ENCODE data around the gene SLC2A4. TPM values are rescaled to one million over a fixed set of nuclear protein-coding genes. Genes with fewer than 3 reads are reported as not detected.

Gene SLC2A4
- under 1 TPM; under 0.01 to 0.34 TPM for total RNA-seq

GRCh38 chr17:7281074-7281952 is at the start of gene SLC2A4:
Gene SLC2A4, plus strand, starts transcription at chr17:7281718. Its CDS starts 217 bp downstream, at chr17:7281935.

GRCh38 chr17:7234083-7234951 is 47.2 kb upstream of the SLC2A4 start, which contains the start of gene DVL2:
Gene DVL2, minus strand, starts transcription at chr17:7234517. Its CDS starts 255 bp downstream, at chr17:7234262.

GRCh38 chr17:7239091-7240027 is 42.2 kb upstream of the SLC2A4 start, which contains the start of gene PHF23:
Gene PHF23, minus strand, starts transcription at chr17:7239457. Its CDS starts 178 bp downstream, at chr17:7239279.

GRCh38 chr17:7241783-7242716 is 39.5 kb upstream of the SLC2A4 start, which contains the start of gene GABARAP:
Gene GABARAP, minus strand, starts transcription at chr17:7242449. Its CDS starts 119 bp downstream, at chr17:7242330.

GRCh38 chr17:7251661-7252175 is 29.8 kb upstream of the SLC2A4 start, which contains the start of gene CTDNEP1:
Gene CTDNEP1, minus strand, starts transcription at chr17:7251734. Its CDS starts 438 bp downstream, at chr17:7251296.

GRCh38 chr17:7252176-7253043 is 29.1 kb upstream of the SLC2A4 start, which contains the start of gene ELP5:
Gene ELP5, plus strand, starts transcription at chr17:7252215. Its CDS starts 336 bp downstream, at chr17:7252551.

GRCh38 chr17:7262192-7262934 is 19.2 kb upstream of the SLC2A4 start, which contains the start of gene CLDN7:
Gene CLDN7, minus strand, starts transcription at chr17:7262478. Its CDS starts 435 bp downstream, at chr17:7262043.

GRCh38 chr17:7294614-7295153 is 13.2 kb downstream of the SLC2A4 start, which contains the start of gene YBX2:
Gene YBX2, minus strand, starts transcription at chr17:7294639. Its CDS starts 139 bp downstream, at chr17:7294500.

GRCh38 chr17:7306911-7307685 is 25.6 kb downstream of the SLC2A4 start, which contains the start of gene EIF5A:
Gene EIF5A, plus strand, starts transcription at chr17:7307628. Its CDS starts 2,008 bp downstream, at chr17:7309636.

GRCh38 chr17:7314719-7315569 is 33.4 kb downstream of the SLC2A4 start, which contains the start of gene GPS2:
Gene GPS2, minus strand, starts transcription at chr17:7315360. Its CDS starts 308 bp downstream, at chr17:7315052.

GRCh38 chr17:7328840-7329373 is 47.4 kb downstream of the SLC2A4 start, which contains the start of gene NEURL4:
Gene NEURL4, minus strand, starts transcription at chr17:7329335. Its CDS starts 23 bp downstream, at chr17:7329312.

GRCh38 chr17:7336240-7337175 is 55.0 kb downstream of the SLC2A4 start, which contains the start of gene ACAP1:
Gene ACAP1, plus strand, starts transcription at chr17:7336529. Its CDS starts 206 bp downstream, at chr17:7336735.

